HG02970 (cell line): ENCODE data around the gene MPIG6B.

Experiments
- ATAC-seq: cut with Tn5 transposase; IDR thresholded peaks from one replicate; pipeline ENCODE4 v1.9.1; 2021; ENCODE audit warnings: mild to moderate bottlenecking, moderate library complexity, moderate number of reproducible peaks; ENCODE audit not compliant: unreplicated experiment, low FRiP score

The MPIG6B gene

DNA sequence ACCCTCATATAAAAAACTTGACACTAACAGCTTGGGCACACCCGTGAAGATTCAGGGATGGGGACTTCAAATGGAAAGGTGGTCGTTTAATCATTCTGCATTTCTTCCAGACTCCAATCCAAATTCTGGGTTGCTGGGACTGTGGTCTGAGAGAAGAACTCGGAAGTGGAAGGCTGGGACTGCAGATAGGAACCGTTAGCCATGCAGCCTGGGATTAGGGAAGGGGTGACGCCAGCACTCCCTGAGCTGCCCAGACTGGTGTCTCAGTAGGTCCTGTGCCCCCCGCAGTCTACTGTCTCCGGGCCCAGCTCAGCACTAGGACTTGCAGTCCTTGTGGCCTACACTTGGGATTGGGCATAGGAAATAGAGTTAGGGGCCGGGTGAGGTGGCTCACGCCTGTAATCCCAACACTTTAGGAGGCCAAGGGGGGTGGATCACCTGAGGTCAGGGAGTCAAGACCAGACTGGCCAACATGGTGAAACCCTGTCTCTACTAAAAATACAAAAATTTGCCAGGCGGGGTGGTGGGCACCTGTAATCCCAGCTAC lies 13.7 kb downstream of the MPIG6B start:
- ATAC-seq, result no peak

DNA sequence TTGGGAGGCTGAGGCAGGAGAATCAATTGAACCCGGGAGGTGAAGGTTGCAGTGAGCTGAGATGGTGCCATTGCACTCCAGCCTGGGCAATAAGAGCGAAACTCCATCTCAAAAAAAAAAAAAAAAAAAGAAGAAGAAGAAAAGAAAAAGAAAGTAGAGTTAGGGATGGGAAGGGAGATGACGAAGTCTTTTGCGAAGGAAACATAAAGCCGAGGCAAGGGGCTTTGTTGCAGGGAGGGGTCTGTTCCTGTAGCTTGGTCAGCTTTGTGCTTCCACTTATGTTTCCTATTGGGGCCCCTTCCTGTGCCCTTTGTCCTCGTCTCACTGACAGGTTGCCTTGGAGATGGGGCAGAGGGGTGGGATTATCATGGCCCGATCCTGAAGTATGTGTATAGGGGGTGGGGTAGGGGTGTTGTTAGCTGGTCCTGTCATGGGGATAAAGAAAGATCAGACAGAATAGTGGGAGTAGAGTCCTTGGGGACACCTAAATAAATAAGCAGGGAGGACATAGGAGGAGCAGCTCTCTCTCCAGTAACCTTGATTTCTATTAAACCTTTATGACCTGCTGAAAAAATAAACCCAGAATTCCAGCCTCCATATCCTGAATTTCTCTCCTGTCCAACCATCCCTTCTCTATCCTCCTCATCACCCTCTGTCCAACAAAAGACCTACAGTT lies 14.3 kb downstream of the MPIG6B start:
- no peak for ATAC-seq

DNA sequence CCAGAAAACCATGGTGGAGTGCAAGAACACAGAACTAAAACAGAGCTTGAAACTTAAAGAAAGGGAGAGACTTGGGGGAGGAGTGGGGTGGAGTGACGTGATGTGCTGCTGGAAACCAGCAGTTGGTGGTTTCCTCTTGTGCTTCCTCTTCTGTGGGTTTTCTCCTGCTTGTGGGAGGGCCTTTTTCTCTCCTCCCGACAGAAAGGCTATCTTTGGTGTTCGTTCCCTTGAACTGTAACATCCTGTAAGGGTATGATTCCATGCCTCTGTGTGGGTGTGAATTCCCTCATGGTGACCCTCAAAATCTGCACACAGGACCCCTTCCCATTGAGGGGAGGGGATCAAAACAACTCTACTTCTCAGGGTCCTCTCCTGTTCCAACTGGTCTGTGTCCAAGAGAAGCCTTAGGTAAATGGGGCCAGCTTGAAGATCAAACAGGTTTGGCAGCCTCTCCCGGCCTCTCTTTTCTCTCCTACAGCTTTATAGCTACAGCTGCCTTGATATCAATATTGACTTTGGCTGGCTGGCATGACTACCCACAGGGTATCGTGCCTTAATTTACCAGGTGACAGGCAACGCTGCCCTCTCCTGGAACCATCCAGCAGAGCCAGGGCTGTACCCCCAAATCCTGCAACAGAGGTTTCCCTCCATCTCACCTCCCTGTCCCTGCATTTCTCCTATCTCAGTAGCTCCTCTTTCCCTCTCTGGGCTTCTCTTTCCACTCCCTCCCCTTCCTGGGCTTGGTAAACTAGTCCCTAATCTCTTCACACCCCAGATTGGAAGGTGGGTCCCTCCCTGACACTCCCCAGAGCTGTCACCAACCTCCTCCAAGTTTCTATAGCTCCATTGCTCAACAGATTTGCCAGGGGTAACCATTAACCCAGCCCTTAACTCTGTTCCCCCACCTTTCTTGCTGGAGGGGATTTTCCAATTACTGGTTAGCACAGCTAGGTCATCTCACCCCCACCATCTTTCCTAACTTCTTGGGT lies 15.1 kb downstream of the MPIG6B start:
- no peak for ATAC-seq

DNA sequence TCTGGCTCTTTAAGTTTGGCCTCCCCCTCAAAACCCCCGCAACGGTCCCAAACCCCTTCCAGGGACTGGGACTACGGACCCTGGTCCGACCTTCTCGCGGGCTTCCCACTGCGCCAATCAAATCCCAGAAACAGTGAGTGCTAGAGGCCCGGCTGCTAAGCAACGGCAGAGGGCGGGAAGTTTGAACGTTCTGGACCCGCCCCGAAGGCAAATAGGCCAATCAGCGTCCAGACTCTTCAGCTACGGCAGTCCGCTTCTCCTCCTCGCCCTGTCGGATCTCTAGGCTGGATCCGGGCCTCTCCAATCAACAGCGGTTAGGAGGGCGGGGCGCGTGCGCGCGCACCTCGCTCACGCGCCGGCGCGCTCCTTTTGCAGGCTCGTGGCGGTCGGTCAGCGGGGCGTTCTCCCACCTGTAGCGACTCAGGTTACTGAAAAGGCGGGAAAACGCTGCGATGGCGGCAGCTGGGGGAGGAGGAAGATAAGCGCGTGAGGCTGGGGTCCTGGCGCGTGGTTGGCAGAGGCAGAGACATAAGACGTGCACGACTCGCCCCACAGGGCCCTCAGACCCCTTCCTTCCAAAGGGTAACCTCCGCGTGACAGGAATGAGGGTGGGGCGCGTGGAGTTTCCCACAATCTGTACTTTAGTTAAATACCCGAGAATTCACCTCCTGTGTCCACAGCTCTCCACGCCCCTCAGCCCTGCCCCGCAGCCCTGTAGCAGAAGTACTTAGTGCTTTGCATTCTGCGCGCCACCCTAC lies 16.6 kb downstream of the MPIG6B start, which contains the start of gene MSH5:
TSS of gene MSH5 (plus strand) at position 367 of the 758 bp plus-strand sequence. CDS start 462 bp downstream, outside the sequence.
- ATAC-seq, result peak; percentile 63

GRCh38 chr6:31740397-31741223 lies 17.4 kb downstream of the MPIG6B start:
- ATAC-seq, result no peak

DNA sequence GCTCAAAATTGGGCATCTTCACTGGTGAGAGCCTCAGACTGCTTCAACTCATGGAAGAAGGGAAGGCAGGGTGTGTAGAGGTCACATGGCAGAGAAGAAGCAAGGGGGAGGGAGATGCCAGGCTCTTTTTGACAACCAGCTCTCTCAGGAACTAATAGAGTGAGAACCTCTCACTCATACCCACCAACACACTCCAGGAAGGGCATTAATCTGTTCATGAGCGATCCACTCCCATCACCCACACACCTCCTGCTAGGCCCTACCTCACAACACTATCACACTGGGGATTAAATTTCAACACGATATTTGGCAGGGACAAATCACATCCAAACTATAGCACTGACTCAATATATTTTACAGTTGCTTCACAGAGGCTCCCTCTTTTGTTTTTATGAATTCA lies 18.6 kb downstream of the MPIG6B start:
- ATAC-seq, result no peak

DNA sequence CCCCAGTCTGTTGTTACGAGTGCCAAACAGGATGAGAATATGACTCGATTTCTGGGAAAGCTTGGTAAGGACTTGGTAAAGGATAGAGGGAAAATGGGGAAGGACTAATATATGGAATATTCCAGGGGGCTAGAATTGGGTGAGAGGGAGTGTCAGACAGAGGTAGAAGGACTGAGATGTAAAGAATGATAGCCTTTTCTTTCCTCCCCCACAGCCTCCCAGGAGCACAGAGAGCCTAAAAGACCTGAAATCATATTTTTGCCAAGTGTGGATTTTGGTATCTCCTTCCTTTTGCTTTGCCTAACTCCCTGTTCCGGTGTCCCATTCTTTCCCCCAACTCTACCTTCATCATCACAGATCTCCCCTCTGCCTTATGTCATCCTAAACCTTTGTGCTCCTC lies 19.7 kb downstream of the MPIG6B start:
- no peak for ATAC-seq

DNA sequence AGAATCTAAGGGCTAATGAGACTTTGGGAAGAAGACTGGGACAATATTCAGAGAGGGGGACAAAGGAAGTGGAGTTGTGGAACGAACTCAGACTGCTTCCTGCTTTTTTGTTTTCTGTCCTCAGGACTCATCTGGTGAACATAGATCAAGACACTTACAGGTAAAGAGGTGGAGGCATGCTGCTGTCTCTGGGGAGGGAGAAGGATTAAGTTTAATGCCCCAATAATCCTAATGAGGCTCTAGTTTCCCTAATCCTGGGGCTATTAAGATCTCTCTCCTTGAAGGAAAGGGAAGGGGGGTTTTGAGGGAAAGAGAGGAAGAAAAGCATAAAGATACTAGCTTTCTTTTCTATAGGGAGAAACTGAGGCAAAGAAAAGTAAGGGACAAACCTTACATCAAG lies 21.2 kb downstream of the MPIG6B start:
- no peak for ATAC-seq

GRCh38 chr6:31749301-31750036 lies 26.3 kb downstream of the MPIG6B start:
- ATAC-seq, result no peak

GRCh38 chr6:31750411-31751022 lies 27.3 kb downstream of the MPIG6B start:
- no peak for ATAC-seq

GRCh38 chr6:31752739-31753319 lies 29.7 kb downstream of the MPIG6B start:
- no peak for ATAC-seq

DNA sequence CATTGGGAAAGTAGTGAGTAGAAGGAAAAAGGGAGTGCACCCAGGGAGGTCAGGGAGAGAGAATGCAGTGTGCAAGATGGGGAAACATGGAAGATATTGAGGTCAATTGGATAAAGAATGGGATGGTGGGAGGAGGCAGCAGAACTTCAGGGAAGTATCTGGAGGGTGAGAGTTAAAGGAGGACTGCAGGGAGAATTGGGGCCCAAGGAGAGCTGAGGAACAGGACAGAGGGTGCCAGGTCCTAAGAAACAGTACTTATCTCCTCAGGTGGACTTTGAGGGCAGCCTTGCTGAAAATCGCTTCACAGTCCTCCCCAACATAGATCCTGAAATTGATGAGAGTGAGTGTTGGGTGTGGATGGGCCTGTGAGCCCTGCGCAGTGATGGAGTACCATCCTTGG lies 35.1 kb downstream of the MPIG6B start:
- no peak for ATAC-seq

DNA sequence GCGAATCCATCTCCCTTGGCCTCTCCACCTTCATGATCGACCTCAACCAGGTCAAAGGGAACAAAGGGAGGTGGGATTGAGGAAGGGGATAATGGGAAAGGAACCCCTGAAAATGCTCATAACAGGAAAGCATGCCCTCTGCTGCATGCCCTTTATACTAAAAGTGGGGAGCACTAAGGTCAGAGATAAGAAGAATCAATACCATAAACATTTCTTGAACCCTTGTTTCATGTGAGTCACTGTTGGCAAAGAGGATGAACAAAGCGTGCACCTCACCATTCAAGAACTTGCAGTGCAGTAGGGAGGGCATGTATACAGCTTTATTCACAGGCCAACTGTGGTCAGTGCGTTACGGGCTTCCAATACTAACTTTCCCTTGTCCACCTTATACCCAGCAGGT lies 37.6 kb downstream of the MPIG6B start:
- no peak for ATAC-seq

DNA sequence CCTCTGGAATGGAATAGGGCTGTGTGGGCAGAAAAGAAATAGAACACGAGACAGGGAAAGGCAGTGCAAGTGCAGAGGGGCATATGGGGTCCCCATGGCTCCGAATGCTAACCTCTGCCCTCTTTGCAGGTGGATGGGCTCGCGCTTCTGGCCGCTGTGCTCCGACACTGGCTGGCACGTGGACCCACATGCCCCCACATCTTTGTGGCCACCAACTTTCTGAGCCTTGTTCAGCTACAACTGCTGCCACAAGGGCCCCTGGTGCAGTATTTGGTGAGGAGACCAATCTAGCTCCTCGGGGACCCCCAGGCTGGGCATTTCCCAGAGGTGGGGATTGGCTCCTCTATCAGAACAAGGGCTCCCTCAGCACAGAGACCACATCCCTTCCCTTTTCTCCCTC lies 38.2 kb downstream of the MPIG6B start:
- no peak for ATAC-seq

GRCh38 chr6:31762356-31762755 lies 39.2 kb downstream of the MPIG6B start, which contains the start of gene SAPCD1:
Gene SAPCD1, plus strand, starts transcription at chr6:31762656. Its CDS starts 399 bp downstream, at chr6:31763055.
- ATAC-seq, result no peak

DNA sequence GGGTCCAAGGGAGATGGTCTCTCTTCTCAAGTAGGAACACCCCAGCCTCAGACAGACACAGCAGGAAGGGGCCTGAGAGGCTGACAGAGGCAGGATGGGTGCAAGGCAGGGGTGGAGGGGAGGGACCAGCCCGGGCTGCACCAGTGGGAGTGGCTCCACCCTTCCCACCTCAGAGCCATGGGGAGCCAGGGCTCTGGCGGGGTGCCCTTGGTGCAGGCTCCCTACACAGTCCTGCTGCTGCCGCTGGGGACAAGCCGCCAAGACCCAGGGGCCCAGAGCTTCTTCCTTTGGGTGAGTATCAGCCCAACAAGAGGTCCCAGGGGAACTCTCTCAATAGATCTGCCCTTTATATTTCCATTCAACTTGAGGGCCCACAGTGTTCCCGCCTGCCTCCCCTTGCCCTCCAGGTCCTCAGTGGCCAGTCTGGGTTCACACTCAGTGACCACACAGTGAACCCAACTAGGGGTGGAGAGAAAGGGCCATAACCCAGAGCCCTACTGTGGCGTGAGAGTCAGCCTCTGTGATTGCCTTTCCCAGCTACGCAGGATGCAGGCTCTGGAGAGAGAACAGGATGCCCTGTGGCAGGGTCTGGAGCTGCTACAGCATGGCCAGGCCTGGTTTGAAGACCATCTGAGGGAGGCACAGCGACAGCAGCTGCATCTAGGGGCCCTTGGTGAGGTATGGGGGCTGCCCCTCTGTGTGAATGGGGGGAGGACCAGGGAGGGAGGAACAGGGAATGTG lies 39.9 kb downstream of the MPIG6B start:
- ATAC-seq, result no peak

DNA sequence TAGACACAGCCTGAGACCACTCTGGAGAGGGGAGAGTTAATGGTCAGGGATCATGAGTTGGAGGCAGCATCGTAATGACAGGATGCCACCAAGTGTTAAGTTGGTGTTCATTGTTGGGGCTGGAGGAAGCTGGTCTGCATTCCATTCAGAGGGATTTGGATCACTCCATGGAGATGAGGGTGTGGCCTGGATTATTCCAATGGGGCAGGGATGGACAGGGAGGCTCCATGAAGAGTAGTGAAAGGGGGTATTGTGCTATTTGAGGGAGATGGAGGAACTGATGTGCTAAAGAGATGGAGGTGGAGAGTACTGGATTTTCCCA lies 40.4 kb downstream of the MPIG6B start:
- no peak for ATAC-seq

- no peak for ATAC-seq
Measured at GRCh38 chr6:31764198-31764597, 41.0 kb downstream of the MPIG6B start.
